ENCODE data around the gene OSBPL5.

DNA sequence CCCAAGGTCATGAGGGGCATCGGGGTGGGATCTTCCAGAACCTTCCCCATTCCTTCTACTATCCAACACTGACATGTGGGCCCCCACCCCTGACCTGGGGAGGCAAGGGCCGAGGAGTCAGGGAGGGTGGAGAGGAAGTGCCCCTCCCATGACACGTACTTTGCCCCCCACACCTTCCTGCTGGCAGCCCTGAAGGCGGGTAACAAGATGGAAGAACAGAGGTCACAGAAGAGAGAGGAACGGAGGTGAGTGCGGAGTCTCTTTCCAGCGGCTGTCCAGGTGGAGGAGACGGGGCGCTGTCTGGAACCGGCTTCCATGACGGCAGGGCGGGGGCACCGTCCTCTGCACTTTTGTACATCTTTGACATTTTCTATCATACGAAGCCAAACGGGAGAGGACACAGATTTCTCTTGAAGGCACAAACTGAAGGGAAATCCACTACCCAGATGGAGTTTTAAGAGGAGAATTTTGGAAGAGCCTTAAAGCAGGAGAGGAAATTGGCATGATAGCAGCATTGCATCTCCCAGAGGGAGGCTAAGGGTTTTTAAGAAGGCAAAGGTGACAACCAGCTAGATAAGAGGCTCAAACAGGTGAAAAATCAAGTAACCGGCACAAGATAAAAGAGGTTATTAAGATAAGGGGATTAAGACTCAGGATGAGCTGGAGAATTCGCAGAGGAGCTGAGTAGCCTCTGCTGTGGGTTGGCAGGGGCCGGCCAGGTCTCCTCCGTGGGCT is 16.7 kb downstream of the OSBPL5 start:
- TF ChIP-seq EP300 (IDR thresholded peaks at IDR 0.05) (no peak), POLR2AphosphoS5 (IDR thresholded peaks at IDR 0.05) (no peak)
- TF ChIP-seq, protein P1, sequence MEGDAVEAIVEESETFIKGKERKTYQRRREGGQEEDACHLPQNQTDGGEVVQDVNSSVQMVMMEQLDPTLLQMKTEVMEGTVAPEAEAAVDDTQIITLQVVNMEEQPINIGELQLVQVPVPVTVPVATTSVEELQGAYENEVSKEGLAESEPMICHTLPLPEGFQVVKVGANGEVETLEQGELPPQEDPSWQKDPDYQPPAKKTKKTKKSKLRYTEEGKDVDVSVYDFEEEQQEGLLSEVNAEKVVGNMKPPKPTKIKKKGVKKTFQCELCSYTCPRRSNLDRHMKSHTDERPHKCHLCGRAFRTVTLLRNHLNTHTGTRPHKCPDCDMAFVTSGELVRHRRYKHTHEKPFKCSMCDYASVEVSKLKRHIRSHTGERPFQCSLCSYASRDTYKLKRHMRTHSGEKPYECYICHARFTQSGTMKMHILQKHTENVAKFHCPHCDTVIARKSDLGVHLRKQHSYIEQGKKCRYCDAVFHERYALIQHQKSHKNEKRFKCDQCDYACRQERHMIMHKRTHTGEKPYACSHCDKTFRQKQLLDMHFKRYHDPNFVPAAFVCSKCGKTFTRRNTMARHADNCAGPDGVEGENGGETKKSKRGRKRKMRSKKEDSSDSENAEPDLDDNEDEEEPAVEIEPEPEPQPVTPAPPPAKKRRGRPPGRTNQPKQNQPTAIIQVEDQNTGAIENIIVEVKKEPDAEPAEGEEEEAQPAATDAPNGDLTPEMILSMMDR (IDR thresholded peaks at IDR 0.05) = no peak
